ENCODE measurements around the gene PERP.

The PERP gene

GRCh38 chr6:138044972-138045371 lies 62.2 kb downstream of the PERP start:
- no peak for DNase-seq (ENCODE audit: low read depth in 2 of 2)

GRCh38 chr6:138044458-138044857 lies 62.8 kb downstream of the PERP start:
- DNase-seq (ENCODE audit: low read depth in 2 of 2): no peak
